ENCODE measurements around the gene SGCG. TPM values are rescaled to one million over a fixed set of nuclear protein-coding genes. Genes with fewer than 3 reads are reported as not detected.

SGCG gene
- total RNA-seq, 1 donor from 2014 or later: 131 TPM

GRCh38 chr13:23323946-23324709 is 143.3 kb downstream of the SGCG start:
- peak; percentile 29 for DNase-seq (ENCODE audit: low read depth)

DNA sequence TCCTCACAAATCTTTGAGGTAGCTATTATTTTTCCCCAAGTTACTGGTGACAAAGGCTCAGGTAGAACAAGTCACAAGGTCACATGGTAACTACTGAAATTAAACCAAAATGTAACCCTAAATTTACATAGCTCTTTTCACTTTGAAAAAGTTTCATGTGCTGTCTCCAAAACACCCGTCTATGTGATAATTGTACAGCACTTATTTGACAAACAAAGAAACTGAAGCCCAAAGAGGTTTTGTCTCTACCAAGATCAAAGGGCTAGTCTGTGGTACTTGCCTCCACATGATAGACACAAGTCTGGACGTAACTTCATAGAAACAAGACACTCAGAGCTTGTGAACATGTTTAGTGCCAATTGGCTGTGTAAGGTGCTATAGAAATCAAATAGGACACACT is 144.4 kb downstream of the SGCG start:
- no peak for DNase-seq (ENCODE audit: low read depth)

GRCh38 chr13:23330356-23330755 is 149.6 kb downstream of the SGCG start:
- DNase-seq (ENCODE audit: low read depth): no peak

- no peak for DNase-seq (ENCODE audit: low read depth)
Measured at GRCh38 chr13:23339225-23339624, 158.4 kb downstream of the SGCG start.

- no peak for DNase-seq (ENCODE audit: low read depth)
Measured at GRCh38 chr13:23344931-23345595, 164.3 kb downstream of the SGCG start.

- DNase-seq (ENCODE audit: low read depth): no peak
Measured at GRCh38 chr13:23347601-23348000, 166.8 kb downstream of the SGCG start.

GRCh38 chr13:23348262-23349127 is 167.7 kb downstream of the SGCG start:
- no peak for DNase-seq (ENCODE audit: low read depth)

DNA sequence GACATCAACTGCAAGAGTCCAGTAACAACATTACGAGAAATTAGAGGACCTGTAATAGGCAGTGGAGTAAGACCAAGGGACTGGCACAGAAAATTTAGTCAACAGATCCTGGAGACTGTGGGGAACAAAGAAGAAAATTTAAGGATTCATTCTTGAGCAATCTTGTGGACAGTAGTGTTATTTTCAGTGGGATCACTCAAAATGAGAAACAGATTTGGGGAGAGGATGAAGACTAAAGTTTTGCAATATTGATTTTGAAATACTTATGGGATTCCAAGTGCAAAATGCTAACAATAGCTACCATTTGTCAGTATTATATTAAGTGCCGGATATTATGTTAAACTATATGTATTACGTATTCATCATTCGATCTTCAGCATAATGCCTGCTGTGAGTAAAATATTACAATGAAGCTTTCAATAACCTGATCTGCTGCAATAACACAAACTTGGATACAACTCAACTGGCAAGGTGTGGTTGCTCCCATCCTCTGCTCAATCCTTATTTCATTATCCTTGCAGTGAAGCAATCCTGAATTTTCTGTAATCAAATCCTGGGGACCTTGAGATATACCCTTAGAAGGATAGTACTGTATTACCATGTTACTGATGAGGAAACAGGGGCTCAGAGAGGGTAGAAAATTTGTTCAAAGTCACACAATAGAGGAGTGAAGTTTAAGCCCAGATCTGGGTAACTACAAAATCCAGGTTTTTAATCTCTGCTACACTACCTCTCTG is 168.6 kb downstream of the SGCG start:
- no peak for DNase-seq (ENCODE audit: low read depth)

- no peak for DNase-seq (ENCODE audit: low read depth)
Measured at GRCh38 chr13:23350009-23350408, 169.2 kb downstream of the SGCG start.

- no peak for DNase-seq (ENCODE audit: low read depth)
Measured at GRCh38 chr13:23352161-23352560, 171.4 kb downstream of the SGCG start.

- DNase-seq (ENCODE audit: low read depth): no peak
Measured at GRCh38 chr13:23354520-23354919, 173.7 kb downstream of the SGCG start.

DNA sequence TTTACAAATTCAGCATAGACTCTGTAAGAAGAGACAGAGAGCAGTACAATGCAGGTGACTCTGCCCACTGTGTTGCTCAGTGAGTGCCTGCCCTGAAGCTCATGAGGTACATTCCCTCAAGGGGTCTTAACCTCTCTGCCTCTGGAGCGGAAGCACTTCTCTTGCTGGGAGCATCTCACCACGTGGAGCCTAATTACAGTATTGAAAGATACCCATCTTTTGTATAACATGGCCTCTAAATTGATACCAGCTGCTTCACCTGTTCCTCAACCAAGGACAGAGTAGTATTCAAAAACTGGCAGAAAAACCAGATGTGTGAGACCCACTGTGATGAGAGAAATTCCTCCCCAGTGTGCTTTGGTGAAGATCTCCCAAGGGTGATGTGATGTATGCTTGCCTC is 175.6 kb downstream of the SGCG start:
- no peak for DNase-seq (ENCODE audit: low read depth)

DNA sequence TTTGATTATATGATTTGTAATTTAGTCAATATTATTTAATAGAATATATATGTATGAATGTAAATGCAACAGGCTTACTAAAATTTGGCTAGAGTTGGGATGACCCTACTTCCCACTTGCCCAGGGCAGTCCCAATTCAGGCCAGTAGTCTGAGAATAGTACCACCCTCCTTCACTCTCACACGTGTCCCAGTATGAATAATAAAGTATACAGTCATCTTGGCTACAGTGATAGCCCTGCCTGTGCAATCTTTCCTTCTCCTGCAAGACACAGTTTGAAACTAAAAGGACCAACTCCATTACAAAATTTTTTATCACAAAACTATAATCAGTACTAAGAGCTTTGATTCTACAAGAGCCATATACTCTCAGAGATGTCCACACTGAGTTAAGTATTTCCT is 176.6 kb downstream of the SGCG start:
- no peak for DNase-seq (ENCODE audit: low read depth)

GRCh38 chr13:23359882-23360281 is 179.1 kb downstream of the SGCG start:
- DNase-seq (ENCODE audit: low read depth): no peak

DNA sequence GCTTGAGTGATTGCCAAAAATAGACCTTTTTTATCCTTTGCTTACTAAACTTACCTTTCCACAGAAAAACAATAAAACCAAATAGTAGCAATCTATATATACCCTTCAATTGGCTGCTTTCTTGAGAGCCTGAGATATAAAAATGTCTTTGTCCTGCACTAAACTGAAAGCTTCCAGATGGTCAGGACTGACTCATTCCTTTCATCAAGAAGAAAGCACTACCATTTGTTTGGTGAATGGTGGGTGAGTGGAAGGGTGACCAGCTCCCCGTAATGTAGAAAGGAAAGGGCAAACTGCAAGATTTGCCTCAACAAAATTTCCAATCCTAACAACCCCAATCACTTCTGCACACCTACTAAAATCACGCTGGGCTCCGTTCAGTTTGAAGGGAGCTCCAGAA is 184.9 kb downstream of the SGCG start:
- no peak for DNase-seq (ENCODE audit: low read depth)

DNA sequence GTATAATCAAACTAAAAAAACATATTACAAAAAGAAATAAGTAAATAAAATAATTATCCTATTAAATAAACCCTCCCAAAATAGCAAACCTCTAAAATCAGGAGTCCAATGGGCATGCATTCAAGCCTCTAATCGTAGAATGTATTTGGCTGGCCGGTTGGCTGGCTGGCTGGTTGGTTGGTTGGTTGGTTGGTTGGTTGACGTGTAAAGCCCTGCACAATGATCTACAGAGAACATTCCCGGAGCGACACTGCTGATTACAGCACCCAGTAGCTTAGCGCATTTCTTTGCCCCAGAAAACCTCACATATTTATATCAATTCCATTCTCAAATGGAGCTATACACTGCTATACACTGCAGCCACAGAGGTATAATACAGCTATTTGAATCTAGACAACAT is 187.1 kb downstream of the SGCG start:
- DNase-seq (ENCODE audit: low read depth): no peak

DNA sequence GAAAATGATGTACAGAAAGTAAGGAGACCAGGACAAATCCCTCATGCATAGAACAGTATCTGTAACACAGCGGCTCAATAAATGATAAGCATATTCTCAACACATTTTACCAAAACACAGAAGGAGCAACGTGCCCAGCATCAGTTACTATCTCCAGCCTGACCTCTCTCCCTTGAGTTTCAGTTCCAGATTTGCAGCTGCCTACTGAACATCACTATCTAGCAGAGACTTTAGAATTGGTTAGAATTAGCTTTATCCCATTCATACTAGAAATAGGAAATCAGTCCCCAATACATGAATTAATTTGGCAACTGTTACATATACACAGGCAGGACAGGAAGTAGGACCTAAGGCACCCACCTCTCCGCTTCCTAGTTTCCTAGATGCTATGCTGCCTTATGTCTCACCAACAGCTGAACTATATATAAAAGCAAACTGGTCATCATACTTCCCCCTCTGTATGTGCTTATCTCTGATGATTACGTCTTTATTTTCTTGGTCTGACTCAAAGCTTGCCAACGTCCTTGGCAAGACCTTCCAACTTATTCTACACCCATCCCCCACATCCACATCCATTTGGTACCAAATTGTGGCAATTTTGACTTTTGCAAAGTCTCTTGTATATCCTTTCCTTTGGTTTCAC is 191.6 kb downstream of the SGCG start:
- DNase-seq (ENCODE audit: low read depth): no peak
